Glomerular endothelial cell (primary cell): ENCODE results near the gene WDR45B. TPM values are rescaled to one million over a fixed set of nuclear protein-coding genes. Genes with fewer than 3 reads are reported as not detected.

ENCODE experiments used
- DNase-seq: peaks from one replicate; pipeline ENCODE4 v3.0.0-alpha.2; 2011; ENCODE audit warnings: low read depth, low spot score; ENCODE audit errors: extremely low read depth
- total RNA-seq: library from RNA; depleted of rRNA; stranded (reverse); fragments of >200 nt; gene quantifications from 2 replicates; pipeline ENCODE4 v1.2.3, GENCODE V29; 2015

Gene WDR45B
- total RNA-seq, 1 donor from 2014 or later = 94.4 TPM

- no peak for DNase-seq
Measured at GRCh38 chr17:82678265-82678891, 30.1 kb upstream of the WDR45B start.

DNA sequence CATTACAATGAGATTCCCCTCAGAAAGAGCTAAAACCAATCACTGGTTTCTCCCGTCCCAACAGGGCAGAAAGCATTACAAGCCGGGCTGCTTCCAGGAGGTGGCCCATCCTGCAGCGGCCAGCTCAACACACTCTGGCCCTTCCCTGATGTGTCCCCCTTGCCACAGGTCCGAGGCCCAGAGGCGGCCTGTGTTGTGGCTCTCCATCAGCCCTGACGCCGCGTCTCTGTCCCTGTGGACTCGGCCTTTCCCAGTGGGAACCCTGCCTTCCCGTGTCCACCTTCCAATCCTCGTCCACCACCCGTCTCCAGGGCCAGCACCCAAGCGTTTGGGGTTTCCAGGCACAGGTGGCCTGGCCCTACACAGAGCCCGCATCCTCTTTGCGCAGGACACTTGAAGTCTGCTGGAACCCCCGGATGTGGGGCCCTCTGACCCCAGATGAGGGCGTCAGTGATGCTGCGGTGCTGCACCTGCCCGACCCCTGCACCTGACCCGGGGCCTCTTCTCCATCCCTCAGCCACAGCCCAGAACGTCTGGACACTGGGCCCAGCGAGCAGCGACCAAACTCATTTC lies 29.2 kb upstream of the WDR45B start:
- DNase-seq = no peak

DNA sequence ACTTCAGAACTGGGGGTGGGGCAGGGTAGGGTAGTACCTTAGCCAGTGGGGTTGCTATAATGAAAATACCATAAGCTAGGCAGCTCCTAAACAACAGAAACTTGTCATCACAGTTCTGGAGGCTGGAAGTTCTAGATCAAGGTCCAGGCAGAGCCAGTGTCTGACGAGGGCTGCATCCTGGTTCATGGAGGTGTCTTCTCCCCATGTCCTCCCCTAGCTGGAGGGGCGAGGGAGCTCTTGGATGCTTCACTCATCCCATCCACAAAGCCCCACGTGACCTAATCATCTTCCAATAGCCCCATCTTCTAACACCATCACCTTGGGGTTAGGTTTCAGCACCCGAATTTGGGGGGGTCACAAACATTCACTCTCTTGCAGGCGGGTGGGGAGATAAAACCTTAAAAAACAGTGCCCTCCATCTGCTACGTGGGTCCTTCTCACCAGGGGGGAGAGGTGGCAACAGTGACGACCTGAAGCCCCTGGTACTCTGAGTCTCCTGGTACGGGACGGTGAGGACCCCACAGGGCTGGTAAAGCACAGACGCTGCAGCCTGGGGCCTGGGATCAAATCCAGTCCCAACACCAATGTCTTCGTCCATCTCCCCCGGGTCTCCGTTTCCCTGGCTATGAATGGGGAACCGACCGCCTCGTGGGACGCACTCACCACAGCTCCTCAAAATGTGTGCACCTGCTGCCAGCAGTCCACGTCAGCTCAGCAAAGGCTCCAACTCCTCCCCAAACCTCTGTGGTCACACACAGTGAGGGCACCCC lies 27.4 kb upstream of the WDR45B start:
- no peak for DNase-seq

GRCh38 chr17:82674656-82675475 lies 26.6 kb upstream of the WDR45B start:
- DNase-seq = no peak

DNA sequence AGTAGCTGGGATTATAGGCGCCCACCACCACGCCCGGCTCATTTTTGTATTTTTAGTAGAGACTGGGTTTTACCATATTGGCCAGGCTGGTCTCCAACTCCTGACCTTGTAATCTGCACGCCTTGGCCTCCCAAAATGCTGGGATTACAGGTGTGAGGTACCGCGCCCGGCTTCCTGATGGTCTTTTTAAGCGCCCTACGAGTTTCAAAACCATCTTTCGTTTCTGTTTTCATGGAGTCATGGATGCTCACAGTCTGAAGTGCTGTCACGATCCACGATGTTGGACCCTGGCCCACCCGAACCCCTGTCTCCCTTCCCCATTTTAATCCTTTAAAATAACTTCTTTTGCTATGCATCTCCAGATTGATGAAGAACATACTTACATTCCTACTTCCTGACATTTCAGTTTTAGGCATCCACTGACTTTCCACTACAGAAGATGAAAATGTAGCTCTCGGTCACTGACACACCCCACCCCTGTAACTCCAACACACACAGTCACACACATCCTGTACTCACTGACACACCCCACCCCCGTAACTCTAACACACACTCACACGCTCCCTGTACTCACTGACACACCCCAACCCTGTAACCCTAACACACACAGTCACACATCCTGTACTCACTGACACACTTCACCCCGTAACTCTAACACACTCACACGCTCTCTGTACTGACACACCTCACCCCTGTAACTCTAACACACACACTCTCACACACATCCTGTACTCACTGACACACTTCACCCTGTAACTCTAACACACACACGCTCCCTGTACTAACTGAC lies 22.6 kb upstream of the WDR45B start:
- no peak for DNase-seq

DNA sequence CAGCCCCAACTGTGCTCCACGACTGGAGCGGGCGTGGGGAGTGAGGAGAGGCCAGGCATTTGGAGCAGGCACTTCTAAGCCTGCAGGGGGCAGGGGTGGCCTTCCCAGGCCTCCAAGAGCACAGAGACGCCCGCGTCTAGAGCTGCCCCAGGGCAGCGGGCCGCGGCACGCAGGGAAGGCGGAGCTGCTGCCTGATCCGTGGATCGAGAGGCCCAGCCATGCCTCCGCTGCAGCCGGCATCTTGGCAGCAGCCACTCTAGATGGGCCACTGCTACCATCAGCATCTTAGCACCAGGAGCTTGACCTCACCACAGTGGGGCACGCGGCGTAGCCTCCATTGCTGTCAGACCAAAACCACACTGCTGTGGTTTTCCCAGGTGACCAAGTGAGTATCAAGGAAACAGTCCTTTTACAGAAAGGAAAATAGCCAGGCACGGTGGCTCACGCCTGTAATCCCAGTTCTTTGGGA lies 20.4 kb upstream of the WDR45B start:
- DNase-seq = no peak

DNA sequence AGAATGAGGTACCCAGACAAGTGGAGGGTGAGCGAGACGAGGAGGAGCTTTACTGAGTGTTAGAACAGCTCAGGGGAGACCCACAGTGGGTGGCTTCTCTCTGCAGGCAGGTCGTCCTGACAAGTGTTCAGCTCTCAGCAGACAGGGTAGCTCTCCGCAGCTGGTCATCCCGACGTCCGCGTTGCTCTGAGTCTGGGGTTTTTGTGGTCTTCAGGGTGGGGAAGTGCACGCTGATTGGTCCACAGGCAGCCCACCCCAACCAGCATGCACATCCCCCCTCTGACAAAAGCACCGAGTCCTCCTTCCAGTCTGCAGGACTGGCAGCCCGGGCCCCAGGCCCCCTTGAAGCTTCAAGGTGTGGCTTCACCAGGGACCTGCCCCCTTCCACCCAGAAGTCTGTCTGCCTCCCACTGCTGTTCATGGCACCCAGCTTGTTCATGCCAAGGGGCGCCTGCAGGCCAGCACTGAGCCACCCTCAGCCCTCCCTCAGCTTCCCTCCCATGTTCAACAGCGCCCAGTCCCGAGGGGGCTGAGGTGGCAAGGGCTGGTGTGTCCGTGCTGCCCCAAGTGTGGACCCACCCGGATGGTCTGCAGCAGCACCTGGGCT lies 19.9 kb upstream of the WDR45B start:
- DNase-seq = no peak

DNA sequence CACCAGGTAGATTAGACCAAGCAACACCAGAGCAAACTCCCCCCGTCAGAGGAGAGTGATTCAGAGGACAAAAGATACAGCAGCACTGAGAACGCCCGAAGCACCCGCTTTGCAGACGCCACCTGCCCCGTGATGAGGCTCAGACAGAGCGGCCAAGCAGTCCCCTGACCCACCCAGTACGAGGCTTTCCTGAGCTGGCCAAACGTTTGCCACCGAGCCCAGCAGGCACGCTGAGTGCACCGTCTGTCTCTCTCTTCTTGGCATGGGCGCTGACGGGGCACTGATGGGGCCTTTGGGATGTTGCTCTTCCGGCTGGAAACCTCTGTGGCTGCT lies 19.4 kb upstream of the WDR45B start:
- no peak for DNase-seq

- no peak for DNase-seq
Measured at GRCh38 chr17:82666931-82667667, 18.9 kb upstream of the WDR45B start.

GRCh38 chr17:82665891-82666290 lies 17.6 kb upstream of the WDR45B start:
- no peak for DNase-seq

- no peak for DNase-seq
Measured at GRCh38 chr17:82665217-82665616, 17.0 kb upstream of the WDR45B start.

GRCh38 chr17:82664701-82665182 lies 16.5 kb upstream of the WDR45B start:
- no peak for DNase-seq

DNA sequence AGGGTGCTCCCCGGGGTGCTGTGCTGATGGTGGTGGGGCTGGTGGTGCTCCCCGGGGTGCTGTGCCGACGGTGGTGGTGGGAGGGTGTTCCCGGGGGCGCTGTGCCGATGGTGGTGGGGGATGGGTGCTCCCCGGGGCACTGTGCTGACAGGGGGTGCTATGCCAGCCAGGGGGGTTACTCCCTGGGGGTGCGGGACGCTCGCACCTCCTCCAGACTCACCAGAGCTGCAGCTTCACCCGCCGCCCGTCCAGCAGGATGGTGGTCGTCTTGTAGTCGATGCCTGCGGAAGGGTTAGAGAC lies 16.0 kb upstream of the WDR45B start:
- DNase-seq = no peak

DNA sequence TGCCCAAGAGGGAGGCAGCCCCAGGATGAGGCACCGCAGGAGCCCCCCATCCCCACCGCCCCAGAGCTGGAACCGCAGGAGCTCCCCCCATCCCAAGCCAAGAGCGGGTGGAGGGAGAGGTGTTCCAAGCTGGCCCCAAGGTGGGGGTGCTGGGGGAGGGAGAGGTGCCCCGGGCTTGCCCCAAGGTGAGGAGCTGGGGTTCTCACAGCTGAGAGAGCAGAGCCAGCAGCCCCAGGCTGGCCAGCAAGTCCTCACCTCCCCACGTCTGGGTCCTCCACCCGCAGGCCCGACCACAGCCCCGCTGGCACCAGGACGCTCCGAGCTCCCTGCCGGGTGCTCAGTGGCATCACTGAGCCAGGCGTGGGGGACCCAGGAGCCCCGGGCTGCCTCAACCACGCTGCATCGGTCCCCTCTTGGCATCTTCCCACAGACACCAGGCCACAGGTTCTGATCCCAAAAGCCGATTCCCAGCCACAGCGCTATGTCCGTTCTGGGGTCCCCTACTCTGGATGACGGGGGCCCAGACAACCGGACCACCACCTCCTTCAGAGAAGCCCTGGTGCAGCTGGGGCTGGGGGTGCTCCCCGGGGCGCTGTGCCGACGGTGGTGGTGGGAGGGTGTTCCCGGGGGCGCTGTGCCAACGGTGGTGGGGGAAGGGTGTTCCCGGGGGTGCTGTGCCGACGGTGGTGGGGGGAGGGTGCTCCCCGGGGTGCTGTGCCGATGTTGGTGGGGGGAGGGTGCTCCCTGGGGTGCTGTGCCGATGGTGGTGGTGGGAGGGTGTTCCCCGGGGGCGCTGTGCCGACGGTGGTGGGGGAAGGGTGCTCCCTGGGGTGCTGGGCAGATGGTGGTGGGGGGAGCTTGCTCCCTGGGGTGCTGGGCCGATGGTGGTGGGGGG lies 15.4 kb upstream of the WDR45B start:
- DNase-seq = no peak

GRCh38 chr17:82662711-82663261 lies 14.5 kb upstream of the WDR45B start:
- no peak for DNase-seq

- no peak for DNase-seq
Measured at GRCh38 chr17:82661717-82662683, 13.8 kb upstream of the WDR45B start.

- DNase-seq = no peak
Measured at GRCh38 chr17:82659886-82660285, 11.6 kb upstream of the WDR45B start.
